GM18867 (cell line): ENCODE measurements around the gene FOXP1.

Experiments used
- ATAC-seq: cut with Tn5 transposase; IDR thresholded peaks from one replicate; pipeline ENCODE4 v1.9.1; 2021; ENCODE audit warnings: mild to moderate bottlenecking, moderate library complexity; ENCODE audit not compliant: unreplicated experiment

The FOXP1 gene

GRCh38 chr3:71488882-71489281 lies 94.6 kb downstream of the FOXP1 start:
- ATAC-seq, result no peak

DNA sequence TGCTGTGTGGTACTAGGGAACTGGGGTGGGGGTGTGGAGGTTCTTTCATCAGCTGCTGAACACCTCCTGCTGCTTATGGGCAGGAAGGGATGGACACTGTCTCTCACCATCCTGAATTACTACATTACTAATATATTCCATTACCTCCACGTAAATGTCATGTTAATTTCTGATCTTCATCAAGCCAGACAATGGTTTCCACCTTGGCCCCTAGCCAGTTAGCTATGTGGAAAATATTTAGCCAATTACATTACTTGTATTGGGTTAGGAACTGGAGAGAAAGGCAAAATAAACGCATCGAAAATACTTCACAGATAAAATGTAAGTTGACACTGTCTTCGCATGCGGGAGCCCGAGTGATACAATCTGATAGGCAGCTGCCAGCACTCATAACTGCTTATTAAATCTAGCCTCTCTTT lies 95.1 kb downstream of the FOXP1 start:
- no peak for ATAC-seq

GRCh38 chr3:71487418-71487817 lies 96.1 kb downstream of the FOXP1 start:
- ATAC-seq, result no peak

GRCh38 chr3:71486831-71487230 lies 96.7 kb downstream of the FOXP1 start:
- no peak for ATAC-seq

DNA sequence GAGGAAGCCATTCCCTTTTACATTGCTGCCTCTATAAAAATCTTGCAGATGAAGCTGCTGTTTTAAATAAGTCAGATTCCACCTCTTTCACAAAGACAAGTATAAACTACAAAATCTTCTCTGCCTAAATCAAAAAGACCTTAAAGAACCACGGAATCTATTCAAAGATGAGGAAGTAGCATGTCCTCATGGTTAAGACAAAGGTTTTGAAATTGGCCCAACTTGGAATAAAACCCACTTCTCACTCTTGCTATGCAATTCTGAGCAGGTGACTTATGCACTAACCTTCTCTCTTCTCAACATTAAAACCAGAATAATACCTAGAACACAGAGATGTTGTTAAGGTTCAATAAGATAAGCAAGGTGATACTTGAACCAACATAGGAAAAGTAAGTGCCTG lies 97.6 kb downstream of the FOXP1 start:
- no peak for ATAC-seq

- no peak for ATAC-seq
Measured at GRCh38 chr3:71484452-71484851, 99.1 kb downstream of the FOXP1 start.

- no peak for ATAC-seq
Measured at GRCh38 chr3:71484047-71484446, 99.5 kb downstream of the FOXP1 start.

DNA sequence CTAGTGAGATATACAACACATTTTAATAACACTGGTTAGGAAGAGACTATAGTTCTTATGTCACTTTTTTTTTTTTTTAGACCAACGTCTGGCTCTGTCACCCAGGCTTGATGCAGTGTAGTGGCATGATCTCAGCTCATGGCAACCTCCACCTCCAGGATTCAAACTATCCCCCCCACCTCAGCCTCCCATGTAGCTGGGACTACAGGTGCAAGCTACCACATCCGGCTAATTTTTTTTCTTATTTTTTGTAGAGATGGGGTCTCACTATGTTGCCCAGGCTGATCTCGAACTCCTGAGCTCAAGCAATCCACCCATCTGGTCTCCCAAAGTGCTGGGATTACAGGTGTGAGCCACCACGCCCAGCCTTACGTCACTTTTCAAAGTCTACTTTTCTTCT lies 100.8 kb downstream of the FOXP1 start:
- no peak for ATAC-seq

DNA sequence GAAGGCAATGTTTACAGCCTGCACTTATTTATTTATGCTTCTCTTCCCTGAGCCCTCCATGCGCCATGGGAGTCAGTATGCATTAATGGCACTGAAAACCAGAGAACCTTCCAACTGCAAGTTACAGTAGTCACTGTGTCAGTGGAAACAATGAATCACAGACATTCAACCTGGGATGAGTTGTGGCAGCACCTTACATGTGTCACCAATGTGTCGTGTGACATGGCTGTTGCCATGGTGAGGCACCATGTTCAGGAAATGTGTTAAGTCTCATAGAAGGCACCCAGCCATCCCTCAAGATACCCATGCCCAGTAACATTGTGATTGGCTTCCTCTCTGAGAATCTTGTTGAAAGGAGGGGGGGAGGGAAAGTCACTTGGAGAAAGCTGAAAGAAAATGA lies 105.0 kb downstream of the FOXP1 start:
- no peak for ATAC-seq

DNA sequence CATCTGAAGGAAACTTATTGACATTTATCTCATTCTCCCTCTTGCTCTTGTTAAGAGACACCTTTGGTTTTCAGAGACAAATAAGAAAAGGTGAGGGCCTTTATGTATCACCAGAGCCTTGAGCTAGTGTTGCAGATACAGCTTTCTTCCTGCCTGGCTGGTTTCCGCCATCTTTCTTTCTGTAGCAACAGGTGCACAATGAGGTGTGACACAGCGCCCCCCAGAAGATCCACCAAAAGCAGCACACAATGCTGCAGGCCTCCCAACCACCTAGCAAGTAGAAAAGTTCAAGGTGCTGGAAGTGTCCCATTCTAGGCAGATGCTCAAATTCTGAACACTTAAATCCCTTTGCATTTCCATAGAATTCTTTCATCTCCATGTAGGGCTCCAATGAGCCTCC lies 106.6 kb downstream of the FOXP1 start:
- no peak for ATAC-seq

- no peak for ATAC-seq
Measured at GRCh38 chr3:71469138-71469435, 114.4 kb downstream of the FOXP1 start.

DNA sequence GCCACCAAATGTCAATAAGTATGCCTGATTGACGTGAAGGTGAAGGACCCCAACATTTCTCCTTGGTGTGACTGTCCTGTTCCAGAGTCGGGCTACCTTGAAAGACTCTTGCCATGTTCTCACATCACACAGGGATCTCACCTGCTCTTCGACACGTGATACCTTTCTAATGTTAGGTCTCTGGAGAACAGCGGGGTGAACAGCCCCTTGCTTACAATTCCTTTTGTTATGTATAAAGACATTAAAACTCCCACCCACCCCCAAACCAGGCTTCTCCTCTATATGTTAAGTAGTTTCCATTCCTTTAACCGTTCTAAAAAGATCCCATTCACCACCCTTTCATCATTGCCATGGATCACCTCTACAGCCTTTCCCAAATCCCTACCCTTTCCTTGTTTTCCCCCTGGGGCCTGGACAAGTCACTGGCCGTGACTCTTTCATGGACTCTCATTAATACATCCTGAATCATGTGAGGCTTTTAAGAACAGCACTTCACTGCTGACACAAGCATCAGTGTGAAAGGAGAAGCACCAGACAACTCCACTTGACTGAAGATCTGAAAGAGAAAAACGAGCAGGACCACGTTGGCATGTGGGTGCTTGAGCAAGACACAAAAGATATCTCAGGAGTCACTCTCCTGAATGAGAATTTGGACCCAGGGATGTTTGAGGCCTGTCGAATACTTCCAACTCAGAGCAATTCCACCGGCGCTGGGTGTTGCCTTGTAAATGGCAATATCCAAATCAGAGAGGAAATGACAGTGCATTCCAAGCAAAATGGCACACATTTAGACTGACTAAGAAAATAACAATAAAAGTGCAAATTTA lies 115.0 kb downstream of the FOXP1 start:
- ATAC-seq, result no peak

DNA sequence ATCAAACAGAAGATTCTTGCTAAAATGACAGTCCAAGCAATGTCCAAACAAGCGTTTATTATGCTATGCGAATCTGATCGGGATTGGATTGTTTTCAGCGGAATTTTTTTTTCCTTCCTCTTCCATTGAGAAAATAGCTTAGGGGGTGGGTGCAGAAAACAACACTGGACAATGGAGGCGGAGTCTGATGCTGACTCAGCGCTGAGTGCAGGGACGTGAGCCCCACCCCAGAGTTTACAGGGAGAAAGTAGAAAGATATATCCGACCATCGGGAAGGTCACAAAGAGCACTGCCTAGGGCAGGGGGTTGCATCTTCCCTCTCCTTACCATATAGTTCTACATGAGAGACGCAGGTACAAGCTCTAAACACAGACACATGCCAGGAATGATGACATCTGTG lies 117.0 kb downstream of the FOXP1 start:
- ATAC-seq, result no peak

GRCh38 chr3:71465371-71466036 lies 118.0 kb downstream of the FOXP1 start:
- no peak for ATAC-seq

DNA sequence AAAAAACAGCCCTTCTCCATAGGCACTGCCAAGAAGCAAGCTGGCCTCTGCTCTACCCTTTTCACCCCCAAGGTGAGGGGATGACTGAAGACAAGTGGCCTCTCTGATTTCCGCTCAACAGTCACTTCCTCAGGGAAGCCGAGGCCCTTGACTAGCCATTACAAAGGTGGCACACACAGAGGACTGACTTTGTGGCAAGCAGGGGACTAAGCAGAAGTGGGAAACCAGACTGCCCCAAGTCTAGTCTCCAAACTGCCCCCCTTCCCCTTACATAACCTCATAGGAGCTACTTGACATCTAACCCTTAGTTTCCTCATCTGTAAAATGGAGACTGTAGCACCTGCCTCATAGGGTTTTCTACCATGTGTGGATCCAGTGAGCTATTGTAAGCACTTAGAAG lies 118.9 kb downstream of the FOXP1 start:
- no peak for ATAC-seq

DNA sequence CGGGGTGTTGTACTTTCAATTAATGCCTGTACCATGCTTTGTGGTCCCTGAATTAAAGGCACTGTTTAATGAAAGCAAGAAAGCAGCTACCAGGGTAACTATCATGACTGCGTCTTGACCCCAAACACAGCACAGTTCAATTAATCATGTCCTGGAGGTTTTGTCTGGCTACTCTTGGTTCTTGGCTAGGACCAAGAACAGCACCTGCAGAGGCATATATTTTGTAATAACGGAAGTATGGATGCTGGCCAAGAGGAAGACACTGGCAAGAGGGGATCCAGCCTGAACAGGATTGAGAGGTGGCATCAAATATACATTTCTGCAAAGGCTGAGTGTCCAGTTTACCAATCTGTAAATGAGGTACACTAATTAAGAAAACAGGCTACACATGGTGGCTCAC lies 119.9 kb downstream of the FOXP1 start:
- no peak for ATAC-seq

DNA sequence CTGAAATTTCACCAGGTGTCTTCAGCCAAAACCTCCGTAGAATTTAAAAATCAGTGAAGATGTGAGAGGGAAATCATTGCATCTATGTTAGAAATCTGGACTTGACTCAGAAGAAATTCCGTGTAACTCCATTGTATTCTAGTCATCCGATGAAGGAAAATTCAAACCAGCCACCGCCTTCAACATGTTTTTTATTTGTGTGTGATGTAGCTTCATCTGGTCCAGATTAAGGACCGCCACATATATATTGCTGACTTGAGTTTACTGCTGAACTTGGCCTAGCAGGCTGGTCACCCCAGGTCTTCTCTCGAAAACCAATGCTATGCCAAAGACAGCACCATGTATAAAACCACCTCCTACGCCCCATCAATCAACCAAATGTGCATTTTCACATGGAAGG lies 120.9 kb downstream of the FOXP1 start:
- no peak for ATAC-seq

DNA sequence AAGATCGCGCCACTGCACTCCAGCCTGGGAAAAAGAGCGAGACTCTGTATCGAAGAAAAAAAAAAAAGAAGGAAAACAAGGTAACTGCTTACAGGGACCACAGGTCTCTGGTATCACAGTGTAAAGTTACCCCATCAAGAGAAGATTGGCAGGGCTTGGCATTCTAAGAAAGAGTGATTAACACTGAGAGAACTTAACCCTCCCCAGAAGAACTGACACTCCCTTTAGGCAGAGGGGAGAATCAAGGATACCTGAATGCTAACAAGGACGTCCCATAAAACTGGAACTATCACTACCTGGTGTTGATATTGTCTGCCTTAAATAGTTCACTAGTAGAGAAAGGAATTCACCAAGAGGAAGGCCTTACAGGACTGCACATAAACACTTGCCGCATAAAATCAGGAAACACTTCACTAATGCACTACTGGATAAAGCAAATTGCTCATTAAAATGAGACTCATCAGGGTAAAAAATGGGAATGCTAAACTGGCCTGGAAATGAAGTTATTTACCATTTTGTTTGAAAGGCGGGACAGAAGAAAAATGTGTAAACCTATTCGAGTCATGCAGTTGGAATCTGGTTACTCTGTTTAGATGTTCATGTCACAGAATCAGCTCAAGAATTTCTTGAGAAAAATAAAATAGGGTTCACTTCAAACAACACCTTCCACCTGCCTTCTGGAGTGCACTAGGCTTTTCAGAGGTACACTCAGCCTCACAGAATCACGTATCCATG lies 121.6 kb downstream of the FOXP1 start:
- no peak for ATAC-seq

DNA sequence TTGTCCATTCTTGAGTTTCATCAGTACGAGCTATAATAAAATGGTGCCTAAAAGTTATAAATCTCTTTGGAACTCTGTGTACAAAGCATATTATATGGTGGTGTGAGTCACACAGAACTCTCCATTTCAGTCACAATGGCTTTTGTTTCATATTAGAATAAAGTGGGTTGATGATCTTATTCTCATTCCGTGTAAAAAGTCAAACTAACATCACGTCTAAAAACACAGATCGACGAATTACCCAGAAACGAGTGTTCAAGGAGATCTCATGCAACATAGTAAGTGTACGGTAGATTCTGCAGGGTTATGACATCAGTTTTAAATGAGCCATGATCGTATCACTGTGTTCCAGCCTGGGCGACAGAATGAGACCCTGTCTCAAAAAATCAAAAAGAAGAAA lies 122.4 kb downstream of the FOXP1 start:
- ATAC-seq, result no peak

GRCh38 chr3:71458895-71459294 lies 124.6 kb downstream of the FOXP1 start:
- no peak for ATAC-seq

DNA sequence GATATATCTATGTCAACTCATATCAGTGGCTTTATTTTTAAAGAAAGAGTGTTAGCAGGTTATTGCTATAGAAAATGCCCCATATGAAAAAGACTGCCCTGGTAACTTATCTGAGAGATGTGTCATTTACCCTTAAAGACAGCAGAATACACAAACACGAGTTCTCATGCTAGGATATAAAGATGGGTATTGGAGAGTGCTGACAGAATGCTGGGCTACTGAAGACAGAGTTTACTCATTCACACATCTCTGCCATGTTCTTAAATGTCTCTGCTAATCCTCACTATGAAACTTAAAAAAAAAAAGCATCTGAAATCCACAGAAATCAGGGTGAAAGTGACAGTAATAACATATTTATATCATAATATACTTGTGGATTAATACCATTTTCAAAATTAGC lies 126.7 kb downstream of the FOXP1 start:
- no peak for ATAC-seq

GRCh38 chr3:71456156-71456555 lies 127.4 kb downstream of the FOXP1 start:
- peak; percentile 54 for ATAC-seq
